ENCODE data around the gene SMAD5. TPM values are rescaled to one million over a fixed set of nuclear protein-coding genes. Genes with fewer than 3 reads are reported as not detected.

SMAD5 gene
- total and polyA plus RNA-seq, 2 of the 4 experiments (the other 2 are of a cell fraction): 37.4 to 101 TPM

GRCh38 chr5:136162008-136162407, 29.4 kb downstream of the SMAD5 start:
- Histone ChIP-seq H4K8ac (ENCODE audit: low read depth in 2 of 2, low read length in 2 of 2) (no peak overlapping the region; a peak in 1 of 4 replicates), H2AK5ac (ENCODE audit: low read depth, low read length) (no peak overlapping the region), H4K91ac (ENCODE audit: insufficient read depth, low read depth, low read length) (no peak overlapping the region), H3K4ac (ENCODE audit: low read depth, low read length) (no peak overlapping the region; the same call in 1 of the 2 replicates), H2BK120ac (ENCODE audit: low read depth, low read length) (no peak overlapping the region), H4K20me1 (ENCODE audit: insufficient read depth, low read length) (peaks cover 16% of the 10 kb centered on the region; the same call in 1 of the 2 replicates), H2AK9ac (replicated peaks; ENCODE audit: low read depth, low read length, poor library complexity) (no peak overlapping the region), H3K14ac (replicated peaks; ENCODE audit: low read depth, low read length) (no peak overlapping the region), H2BK15ac (ENCODE audit: low read depth, low read length) (no peak overlapping the region), H3K4me2 (ENCODE audit: low read depth, low read length) (no peak overlapping the region), H2BK5ac (ENCODE audit: low read depth, low read length, poor library complexity, severe bottlenecking) (peak overlapping the region; percentile 42), H3K27ac (ENCODE audit: insufficient read depth, low read length) (no peak overlapping the region), H3K9me3 (ENCODE audit: control insufficient read depth, insufficient read depth, low read length) (no peaks in the 10 kb centered on the region), H3K36me3 (ENCODE audit: control insufficient read depth, insufficient read depth, low read length) (peaks cover 14% of the 10 kb centered on the region), H3K9ac (ENCODE audit: low read depth, low read length) (no peak overlapping the region), H3K79me1 (ENCODE audit: low read depth in 1 of 2, low read length in 2 of 2) (peaks cover 22 to 32% of the 10 kb centered on the region in 2 experiments), H2BK20ac (ENCODE audit: low read depth, low read length) (no peak overlapping the region), H3K4me1 (ENCODE audit: control insufficient read depth, insufficient read depth, low read length) (peaks cover 4% of the 10 kb centered on the region), H4K5ac (ENCODE audit: low read depth, low read length) (no peak overlapping the region), H3K18ac (ENCODE audit: low read depth, low read length) (no peak overlapping the region), H3K27me3 (ENCODE audit: control insufficient read depth, insufficient read depth, low read length) (no peaks in the 10 kb centered on the region), H3K4me3 (ENCODE audit: insufficient read depth, low read depth, low read length) (no peak overlapping the region), H3K9me1 (ENCODE audit: insufficient read depth, low read length) (peaks cover 8% of the 10 kb centered on the region; the same call in 1 of the 2 replicates), H3K23ac (ENCODE audit: low read depth, low read length) (peak overlapping the region; percentile 81; the same call in 1 of the 2 replicates), H2AFZ (replicated peaks; ENCODE audit: low read length, poor library complexity) (no peak overlapping the region), H3K56ac (ENCODE audit: extremely low read depth, insufficient read depth, low read length) (no peak overlapping the region)
- no TSS peak for BruUV-seq (replicated peaks)
- dilution Hi-C loops (cut with HindIII; ENCODE audit: low sequenced_read_pairs, unreplicated experiment): no loop called here
- DNase-seq (peak; percentile 7), ATAC-seq (ENCODE audit: low read depth) (no peak)
- in situ Hi-C loops (cut with MboI; ENCODE audit: low sequenced_read_pairs): no loop called here
- intact Hi-C loops (cut with micrococcal nuclease): no loop called here
- ChIA-PET POLR2A (ENCODE audit: unreplicated experiment) (interaction anchor here (0.6 kb wide), 1 partner anchor 18 kb away, joined by 4 read pairs; no protein-coding TSS in a partner anchor), CTCF (interaction anchor here (1.0 to 1.1 kb wide), 2 partner anchors 12 to 274 kb away, joined by 3 read pairs; no protein-coding TSS in a partner anchor)
- no CpG with 5 or more reads among the region's 4 CpGs for WGBS, 2 experiments (ENCODE audit: extremely low coverage in 2 of 2, insufficient read length in 1 of 2)
- TF ChIP-seq RCOR1 (IDR thresholded peaks at IDR 0.05; ENCODE audit: insufficient replicate concordance, low read length) (no peak), CHD1 (IDR thresholded peaks at IDR 0.05; ENCODE audit: low read depth, low read length) (no peak), CTCF (conservative IDR thresholded peaks at IDR 0.05; ENCODE audit: low read depth, low read length) (no peak), MXI1 (IDR thresholded peaks at IDR 0.05; ENCODE audit: borderline replicate concordance, low read depth, low read length) (no peak), SMC3 (IDR thresholded peaks at IDR 0.05; ENCODE audit: low read depth, low read length) (no peak), MAFK (IDR thresholded peaks at IDR 0.05; ENCODE audit: low read depth, low read length) (no peak), BHLHE40 (IDR thresholded peaks at IDR 0.05; ENCODE audit: low read depth, low read length) (no peak), MAZ (IDR thresholded peaks at IDR 0.05; ENCODE audit: borderline replicate concordance, low read depth, low read length) (no peak), NFE2L2 (IDR thresholded peaks at IDR 0.05; ENCODE audit: low read depth, low read length) (no peak), RAD21 (IDR thresholded peaks at IDR 0.05; ENCODE audit: low read length) (no peak), RFX5 (IDR thresholded peaks at IDR 0.05; ENCODE audit: low read depth, low read length) (no peak), CEBPB (IDR thresholded peaks at IDR 0.05; ENCODE audit: low read depth, low read length) (no peak), POLR2A (IDR thresholded peaks at IDR 0.05; ENCODE audit: low read depth, low read length) (no peak)
- TF ChIP-seq, protein P1, sequence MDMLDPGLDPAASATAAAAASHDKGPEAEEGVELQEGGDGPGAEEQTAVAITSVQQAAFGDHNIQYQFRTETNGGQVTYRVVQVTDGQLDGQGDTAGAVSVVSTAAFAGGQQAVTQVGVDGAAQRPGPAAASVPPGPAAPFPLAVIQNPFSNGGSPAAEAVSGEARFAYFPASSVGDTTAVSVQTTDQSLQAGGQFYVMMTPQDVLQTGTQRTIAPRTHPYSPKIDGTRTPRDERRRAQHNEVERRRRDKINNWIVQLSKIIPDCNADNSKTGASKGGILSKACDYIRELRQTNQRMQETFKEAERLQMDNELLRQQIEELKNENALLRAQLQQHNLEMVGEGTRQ (IDR thresholded peaks at IDR 0.05; ENCODE audit: low read depth, low read length): no peak
- TF ChIP-seq, protein P2, sequence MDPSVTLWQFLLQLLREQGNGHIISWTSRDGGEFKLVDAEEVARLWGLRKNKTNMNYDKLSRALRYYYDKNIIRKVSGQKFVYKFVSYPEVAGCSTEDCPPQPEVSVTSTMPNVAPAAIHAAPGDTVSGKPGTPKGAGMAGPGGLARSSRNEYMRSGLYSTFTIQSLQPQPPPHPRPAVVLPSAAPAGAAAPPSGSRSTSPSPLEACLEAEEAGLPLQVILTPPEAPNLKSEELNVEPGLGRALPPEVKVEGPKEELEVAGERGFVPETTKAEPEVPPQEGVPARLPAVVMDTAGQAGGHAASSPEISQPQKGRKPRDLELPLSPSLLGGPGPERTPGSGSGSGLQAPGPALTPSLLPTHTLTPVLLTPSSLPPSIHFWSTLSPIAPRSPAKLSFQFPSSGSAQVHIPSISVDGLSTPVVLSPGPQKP (IDR thresholded peaks at IDR 0.05; ENCODE audit: borderline replicate concordance, low read depth, low read length): no peak
